H1 (cell line): ENCODE data around the gene ASIC1. TPM values are rescaled to one million over a fixed set of nuclear protein-coding genes. Genes with fewer than 3 reads are reported as not detected.

Experiments used
- CTCF ChIA-PET: fragments of 300-600 bp; sonication (Branson Sonifier 250); formaldehyde crosslinking; loops from one replicate; lab custom pipeline; 2021; ENCODE audit not compliant: partially characterized antibody; lab: Charles Lee
- POLR2A ChIA-PET: fragments of 300-600 bp; sonication (Branson Sonifier 250); formaldehyde crosslinking; loops from one replicate; lab custom pipeline; 2021; ENCODE audit warnings: inconsistent platforms; ENCODE audit not compliant: partially characterized antibody; lab: Charles Lee
- DNase-seq, 2 experiments: peaks; one replicate each; pipeline versions ENCODE4 v3.0.0 to v3.0.0-alpha.2; 2010 to 2022; ENCODE audit warnings: low spot score in 2 of 2, low read depth in 1 of 2, mixed read lengths in 1 of 2
- FAIRE-seq: peaks from 2 replicates; lab custom pipeline; 2011; peaks lifted over from hg19 to GRCh38; lab: Jason Lieb, UNC
- H2AFZ ChIP-seq: 2 replicates; pipeline ENCODE4 v1.8.1; 2012; ENCODE audit warnings: low read length, inconsistent platforms
- H2AK5ac ChIP-seq: 2 replicates; pipeline ENCODE4 v1.6.1; 2013; ENCODE audit warnings: low read depth, low read length
- H2BK120ac ChIP-seq: replicated peaks from 2 replicates; pipeline ENCODE3; 2013; ENCODE audit warnings: low read depth, low read length, inconsistent platforms
- H2BK12ac ChIP-seq: 2 replicates; pipeline ENCODE4 v1.6.1; 2013; ENCODE audit warnings: low read depth, low read length
- H2BK15ac ChIP-seq: 2 replicates; pipeline ENCODE4 v1.6.1; 2013; ENCODE audit warnings: low read length
- H2BK20ac ChIP-seq: 2 replicates; pipeline ENCODE4 v1.6.1; 2013; ENCODE audit warnings: low read length
- H2BK5ac ChIP-seq: 2 replicates; pipeline ENCODE4 v1.6.1; 2013; ENCODE audit warnings: low read depth, low read length
- H3K14ac ChIP-seq: 2 replicates; pipeline ENCODE4 v1.6.1; 2013; ENCODE audit warnings: inconsistent platforms; ENCODE audit not compliant: insufficient read length
- H3K18ac ChIP-seq: 2 replicates; pipeline ENCODE4 v1.6.1; 2013; ENCODE audit warnings: low read length; ENCODE audit errors: extremely low read depth
- H3K23ac ChIP-seq: 2 replicates; pipeline ENCODE4 v1.6.1; 2013; ENCODE audit warnings: inconsistent platforms; ENCODE audit not compliant: insufficient read length
- H3K23me2 ChIP-seq: 2 replicates; pipeline ENCODE4 v1.6.1; 2013; ENCODE audit warnings: low read depth, low read length
- H3K27ac ChIP-seq: 2 replicates; pipeline ENCODE4 v1.6.1; 2011; ENCODE audit warnings: low read depth, low read length, inconsistent platforms
- H3K27me3 ChIP-seq, 4 experiments: replicated peaks in 1 of 4; 1 replicate in 1 of 4; 2 replicates in 3 of 4; pipeline versions ENCODE4 v1.6.1 to v1.8.1; 2011 to 2013; ENCODE audit warnings: low read length in 3 of 4, mild to moderate bottlenecking in 3 of 4, inconsistent platforms in 2 of 4, mixed read lengths in 2 of 4, moderate library complexity in 1 of 4; ENCODE audit not compliant: control insufficient read depth in 3 of 4, insufficient read depth in 3 of 4; ENCODE audit errors: extremely low read depth in 1 of 4
- H3K36me3 ChIP-seq, 4 experiments: 2 replicates each; pipeline versions ENCODE4 v1.6.1 to v1.8.1; 2011 to 2013; ENCODE audit warnings: mild to moderate bottlenecking in 4 of 4, low read length in 3 of 4, moderate library complexity in 2 of 4, control low read depth in 1 of 4, inconsistent platforms in 1 of 4; ENCODE audit not compliant: insufficient read depth in 4 of 4, control insufficient read depth in 2 of 4
- H3K4ac ChIP-seq: replicated peaks from 2 replicates; pipeline ENCODE3; 2013; ENCODE audit warnings: low read length, low read depth, mixed read lengths, inconsistent platforms; ENCODE audit not compliant: insufficient read length
- H3K4me1 ChIP-seq, 4 experiments: replicated peaks in 1 of 4; 1 replicate in 1 of 4; 2 replicates in 3 of 4; pipeline versions ENCODE4 v1.6.1 to v1.8.1; 2011 to 2013; ENCODE audit warnings: low read length in 3 of 4, inconsistent platforms in 2 of 4, mixed read lengths in 1 of 4; ENCODE audit not compliant: insufficient read depth in 4 of 4, control insufficient read depth in 3 of 4
- H3K4me2 ChIP-seq, 2 experiments: 2 replicates each; pipeline versions ENCODE4 v1.6.1 to v1.8.1; 2011 to 2013; ENCODE audit warnings: low read depth in 2 of 2, low read length in 2 of 2, control low read depth in 1 of 2, inconsistent platforms in 1 of 2, mild to moderate bottlenecking in 1 of 2; ENCODE audit not compliant: insufficient read depth in 1 of 2
- H3K4me3 ChIP-seq, 4 experiments: fragments of 200-600, 300-600 bp in 1 of 4; sonication (generic), shearing (Covaris generic), sonication (Bioruptor Twin) in 1 of 4; 2 replicates each; pipeline versions ENCODE4 v1.5.1 to v1.8.1; 2011 to 2016; ENCODE audit warnings: low read length in 4 of 4, low read depth in 3 of 4, control low read depth in 2 of 4, inconsistent platforms in 2 of 4, mild to moderate bottlenecking in 2 of 4, mixed read lengths in 1 of 4, moderate library complexity in 1 of 4; ENCODE audit not compliant: insufficient read depth in 2 of 4; ENCODE audit errors: extremely low read depth in 1 of 4
- H3K56ac ChIP-seq: replicated peaks from 2 replicates; pipeline ENCODE3; 2013; ENCODE audit warnings: low read depth, mild to moderate bottlenecking, mixed read lengths, low read length, inconsistent platforms; ENCODE audit not compliant: insufficient read length
- H3K79me1 ChIP-seq: 2 replicates; pipeline ENCODE4 v1.6.1; 2013; ENCODE audit warnings: low read depth, low read length, control low read depth
- H3K79me2 ChIP-seq, 2 experiments: 2 replicates each; pipeline versions ENCODE4 v1.6.1 to v1.8.1; 2012 to 2013; ENCODE audit warnings: low read length in 2 of 2, mild to moderate bottlenecking in 2 of 2, inconsistent platforms in 1 of 2; ENCODE audit not compliant: insufficient read depth in 2 of 2, control insufficient read depth in 1 of 2
- H3K9ac ChIP-seq, 4 experiments: replicated peaks in 1 of 4; 1 replicate in 1 of 4; 2 replicates in 3 of 4; pipeline versions ENCODE4 v1.6.1 to v1.8.1; 2011 to 2013; ENCODE audit warnings: low read depth in 3 of 4, low read length in 3 of 4, control low read depth in 2 of 4, mild to moderate bottlenecking in 2 of 4, moderate library complexity in 2 of 4, inconsistent platforms in 1 of 4; ENCODE audit errors: extremely low read depth in 1 of 4
- H3K9me3 ChIP-seq, 2 experiments: 2 replicates each; pipeline versions ENCODE4 v1.6.1 to v1.8.1; 2012 to 2013; ENCODE audit warnings: mild to moderate bottlenecking in 2 of 2, moderate library complexity in 2 of 2, control low read depth in 1 of 2, inconsistent platforms in 1 of 2, low read depth in 1 of 2, low read length in 1 of 2, mixed read lengths in 1 of 2; ENCODE audit not compliant: insufficient read depth in 2 of 2
- H4K20me1 ChIP-seq, 2 experiments: replicated peaks in 1 of 2; 2 replicates each; pipeline versions ENCODE3 to v1.8.1; 2011 to 2013; ENCODE audit warnings: inconsistent platforms in 2 of 2, low read length in 2 of 2, mild to moderate bottlenecking in 1 of 2; ENCODE audit not compliant: insufficient read depth in 2 of 2, control insufficient read depth in 1 of 2
- H4K5ac ChIP-seq: 2 replicates; pipeline ENCODE4 v1.6.1; 2013; ENCODE audit warnings: low read length, low read depth, mixed read lengths, inconsistent platforms; ENCODE audit not compliant: insufficient read length
- H4K8ac ChIP-seq: 2 replicates; pipeline ENCODE4 v1.8.0; 2013; ENCODE audit warnings: mild to moderate bottlenecking, moderate library complexity, low read length, inconsistent platforms; ENCODE audit not compliant: insufficient read depth; ENCODE audit errors: extremely low read depth
- H4K91ac ChIP-seq: replicated peaks from 2 replicates; pipeline ENCODE3; 2013; ENCODE audit warnings: low read length, mixed read lengths, inconsistent platforms; ENCODE audit not compliant: insufficient read length
- GABPA ChIP-seq: IDR thresholded peaks from 2 replicates; pipeline ENCODE4 v1.6.1; 2011; ENCODE audit warnings: mild to moderate bottlenecking, low read length, moderate library complexity, borderline replicate concordance; ENCODE audit not compliant: insufficient read depth
- JUND ChIP-seq: IDR thresholded peaks from 2 replicates; pipeline ENCODE4 v1.6.1; 2011; ENCODE audit warnings: mild to moderate bottlenecking, improper control_type of control experiment, low read length
- PHF8 ChIP-seq: fragments of 200-600 bp; sonication (generic); conservative IDR thresholded peaks from 2 replicates; pipeline ENCODE4 v1.7.1; 2012; ENCODE audit warnings: low read depth, mild to moderate bottlenecking, inconsistent platforms, low read length, moderate library complexity
- RAD21 ChIP-seq, 2 experiments: IDR thresholded peaks in 1 of 2; conservative IDR thresholded peaks in 1 of 2; 2 replicates each; pipeline ENCODE4 v1.6.1; 2011; ENCODE audit warnings: low read depth in 2 of 2, low read length in 2 of 2, improper control_type of control experiment in 1 of 2, inconsistent platforms in 1 of 2, mild to moderate bottlenecking in 1 of 2, moderate library complexity in 1 of 2
- RFX5 ChIP-seq: IDR thresholded peaks from 2 replicates; pipeline ENCODE4 v1.6.1; 2011; ENCODE audit warnings: low read depth, low read length, improper control_type of control experiment, borderline replicate concordance
- WGBS, 2 experiments: shearing (Covaris generic) in 1 of 2; methylation state at CpG; one replicate each; pipeline versions ENCODE4 v1.1.6 to v1.1.7; 2013 to 2015; ENCODE audit warnings: low lambda C conversion rate in 2 of 2, mixed read lengths in 2 of 2, inconsistent platforms in 1 of 2, low coverage in 1 of 2, missing lambda C conversion rate in 1 of 2; ENCODE audit not compliant: insufficient replicate concordance in 2 of 2, insufficient coverage in 1 of 2, insufficient read length in 1 of 2; ENCODE audit errors: extremely low coverage in 1 of 2, missing lambda C conversion rate in 1 of 2; 5-methylcytosine and 5-hydroxymethylcytosine counted together
- polyA plus RNA-seq, 7 experiments: library from polyadenylated mRNA; depleted of rRNA in 3 of 7; stranded (reverse) in 5 of 7; unstranded in 2 of 7; fragments of >200 nt in 5 of 7; fragments of 200-250 nt in 2 of 7; gene quantifications; 1 replicate in 5 of 7; 2 replicates in 1 of 7; 4 replicates in 1 of 7; pipeline versions ENCODE4 v1.2.1 to v1.2.3, GENCODE V29; 2011 to 2013; ENCODE audit warnings: missing spikeins in 2 of 7, mixed read lengths in 2 of 7
- total RNA-seq: library from RNA; stranded (reverse); fragmentation: NEBNext Ultra II Directional; extraction: Animal tissue kit (Norgen Biotek cat#: 25700); gene quantifications from 2 replicates; pipeline ENCODE4 v1.2.1, GENCODE V29; 2021
- TF ChIP-seq, protein P1 (sequence below): IDR thresholded peaks from 2 replicates; pipeline ENCODE4 v1.6.1; 2012; ENCODE audit warnings: inconsistent platforms
- TF ChIP-seq, protein P2 (sequence below): IDR thresholded peaks from 2 replicates; pipeline ENCODE4 v1.6.1; 2012; ENCODE audit warnings: inconsistent platforms
- TF ChIP-seq, protein P3 (sequence below): IDR thresholded peaks from 2 replicates; pipeline ENCODE4 v1.6.1; 2011; ENCODE audit warnings: low read length, improper control_type of control experiment

ASIC1 gene
- total and polyA plus RNA-seq, 2 of the 8 experiments (the other 6 are each of a cell fraction or from before 2014, with no cell fraction given), result 2.4 to 4.4 TPM

DNA sequence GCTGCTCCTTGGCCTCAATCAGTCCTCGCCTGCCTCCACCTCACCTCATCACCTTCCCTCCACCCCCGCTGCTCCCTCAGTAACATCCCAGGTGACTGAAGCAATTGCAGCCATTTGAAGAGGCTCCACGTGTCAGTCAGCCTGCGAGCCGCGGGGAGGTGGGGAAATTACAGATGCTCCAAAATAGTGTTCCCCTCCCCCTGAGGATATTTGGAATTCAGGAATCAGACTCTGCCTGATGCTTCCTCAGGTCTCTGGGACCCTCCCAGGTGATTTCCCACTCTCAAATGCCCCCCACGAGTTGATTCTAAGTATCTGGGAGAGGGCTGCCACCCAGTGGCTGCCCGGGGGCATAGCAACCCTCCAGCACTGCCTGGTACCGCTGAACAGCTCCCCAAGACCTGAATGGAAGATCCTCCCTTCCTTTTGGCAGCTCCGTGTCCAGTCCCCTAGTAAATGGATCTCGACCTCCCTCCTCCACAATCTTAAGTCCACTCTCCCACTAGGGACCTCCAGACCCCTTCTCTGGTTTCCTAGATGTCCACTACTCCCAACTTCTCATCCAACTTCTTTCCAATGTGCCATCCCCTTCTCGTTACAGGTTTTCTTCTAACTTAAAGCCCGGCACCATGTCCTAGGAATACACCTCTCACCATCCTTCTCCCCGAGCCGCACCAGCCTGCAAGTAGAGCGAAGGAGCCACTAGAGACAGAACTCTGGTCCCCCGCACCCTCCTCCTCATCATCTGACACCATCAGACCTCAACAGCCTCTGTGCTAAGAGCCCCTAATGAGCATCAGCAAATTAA, 1.4 kb upstream of the ASIC1 start:
- FAIRE-seq, result peak; percentile 63
- no peak for TF ChIP-seq PHF8
- no peak for TF ChIP-seq GABPA
- TF ChIP-seq, protein P1, sequence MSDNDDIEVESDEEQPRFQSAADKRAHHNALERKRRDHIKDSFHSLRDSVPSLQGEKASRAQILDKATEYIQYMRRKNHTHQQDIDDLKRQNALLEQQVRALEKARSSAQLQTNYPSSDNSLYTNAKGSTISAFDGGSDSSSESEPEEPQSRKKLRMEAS, result peak; percentile 87
- TF ChIP-seq, protein P2, sequence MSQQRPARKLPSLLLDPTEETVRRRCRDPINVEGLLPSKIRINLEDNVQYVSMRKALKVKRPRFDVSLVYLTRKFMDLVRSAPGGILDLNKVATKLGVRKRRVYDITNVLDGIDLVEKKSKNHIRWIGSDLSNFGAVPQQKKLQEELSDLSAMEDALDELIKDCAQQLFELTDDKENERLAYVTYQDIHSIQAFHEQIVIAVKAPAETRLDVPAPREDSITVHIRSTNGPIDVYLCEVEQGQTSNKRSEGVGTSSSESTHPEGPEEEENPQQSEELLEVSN, result peak; percentile 80
- TF ChIP-seq, protein P3, sequence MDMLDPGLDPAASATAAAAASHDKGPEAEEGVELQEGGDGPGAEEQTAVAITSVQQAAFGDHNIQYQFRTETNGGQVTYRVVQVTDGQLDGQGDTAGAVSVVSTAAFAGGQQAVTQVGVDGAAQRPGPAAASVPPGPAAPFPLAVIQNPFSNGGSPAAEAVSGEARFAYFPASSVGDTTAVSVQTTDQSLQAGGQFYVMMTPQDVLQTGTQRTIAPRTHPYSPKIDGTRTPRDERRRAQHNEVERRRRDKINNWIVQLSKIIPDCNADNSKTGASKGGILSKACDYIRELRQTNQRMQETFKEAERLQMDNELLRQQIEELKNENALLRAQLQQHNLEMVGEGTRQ, result peak; percentile 36; the same call in 1 of the 2 replicates
- peak; percentile 22; the same call in 1 of the 2 replicates for TF ChIP-seq RFX5
- peak; percentile 41; the same call in 1 of the 2 replicates for TF ChIP-seq JUND
- peak; percentile 89 to 92 for TF ChIP-seq RAD21 (IDR thresholded peaks at IDR 0.05 in 1 of 2, conservative IDR thresholded peaks at IDR 0.05 in 1 of 2; ENCODE audit: low read depth in 2 of 2, low read length in 2 of 2)

More for the DNA sequence above, 1.4 kb upstream of the ASIC1 start:
- 17% methylated on average over 17 of the region's 17 CpGs; no CpG with 5 or more reads in 1 of the 2 experiments for WGBS, 2 experiments
- Histone ChIP-seq H3K79me1 (no peaks in the 10 kb centered on the region), H2BK12ac (no peak overlapping the region), H3K4ac (no peak overlapping the region), H3K9ac (no peak overlapping the region), H2BK15ac (no peak overlapping the region), H2BK20ac (no peak overlapping the region), H3K4me1 (peaks cover 3 to 16% (median 10%) of the 10 kb centered on the region in 4 experiments), H3K27me3 (peaks cover 35 to 91% (median 73%) of the 10 kb centered on the region in 4 experiments), H2BK120ac (no peak overlapping the region), H4K91ac (no peak overlapping the region), H3K23me2 (peaks cover 11% of the 10 kb centered on the region), H3K23ac (no peak overlapping the region), H4K8ac (peak overlapping the region; percentile 77; the same call in 1 of the 2 replicates), H3K79me2 (no peaks in the 10 kb centered on the region), H2AFZ (no peak overlapping the region; the same call in 1 of the 2 replicates), H3K36me3 (no peaks in the 10 kb centered on the region), H4K20me1 (peaks cover 2 to 4% of the 10 kb centered on the region in 2 experiments), H3K27ac (no peak overlapping the region), H3K56ac (no peak overlapping the region), H3K4me2 (peak overlapping the region; percentile 94 to 95), H3K18ac (no peak overlapping the region), H3K4me3 (peak overlapping the region in 2 of 4 experiments; percentile 17 to 74; a peak in 5 of 8 replicates), H4K5ac (no peak overlapping the region), H2AK5ac (no peak overlapping the region), H2BK5ac (no peak overlapping the region), H3K9me3 (no peaks in the 10 kb centered on the region), H3K14ac (no peak overlapping the region)
- POLR2A ChIA-PET, result interaction anchor here (0.9 to 3.4 kb wide), 8 partner anchors 9 to 97 kb away, joined by 3 to 19 read pairs (median 6); no protein-coding TSS in a partner anchor
- CTCF ChIA-PET, result interaction anchor here (0.6 to 10.7 kb wide), 42 partner anchors 8 to 1206 kb away, joined by 3 to 257 read pairs (median 4); partner anchors contain the start of genes COX14, RACGAP1 and SMARCD1
- DNase-seq, result peak in 1 of 2 experiments; percentile 82
